GM12878 (cell line): ENCODE results near the gene RNF220. TPM values are rescaled to one million over a fixed set of nuclear protein-coding genes. Genes with fewer than 3 reads are reported as not detected.

Experiments
- ATAC-seq: fragments of 200-7000 bp; cut with Tn5 transposase; 3 replicates; pipeline ENCODE4 v1.9.1; 2020; ENCODE audit warnings: mild to moderate bottlenecking, moderate library complexity
- BruUV-seq: library from RNA; stranded (reverse); fragments of 400-500 nt; replicated peaks from 2 replicates; lab custom pipeline; 2021; lab: Mats Ljungman, UMichigan
- CTCF ChIA-PET: fragments of 300-600 bp; sonication (Branson Sonifier 250); formaldehyde crosslinking; extraction: SDS; loops from one replicate; lab custom pipeline; 2021; ENCODE audit warnings: inconsistent platforms; lab: Yijun Ruan, JAX
- POLR2A ChIA-PET: fragments of 350-600 bp; formaldehyde crosslinking; extraction: SDS; loops from one replicate; lab custom pipeline; 2021; ENCODE audit warnings: inconsistent platforms; lab: Charles Lee
- RAD21 ChIA-PET: fragments of 300-600 bp; sonication (Branson Sonifier 250); formaldehyde crosslinking; loops from one replicate; lab custom pipeline; 2023; ENCODE audit warnings: antibody characterized with exemption; ENCODE audit not compliant: unreplicated experiment; lab: Charles Lee
- SMC1A ChIA-PET: fragments of 300-600 bp; sonication (Branson Sonifier 250); formaldehyde crosslinking; loops from one replicate; lab custom pipeline; 2023; ENCODE audit not compliant: unreplicated experiment, uncharacterized antibody; lab: Charles Lee
- DNase-seq: peaks from one replicate; pipeline ENCODE4 v3.0.0-alpha.2; 2011; ENCODE audit warnings: low read depth, low spot score
- FAIRE-seq: peaks from 3 replicates; lab custom pipeline; 2011; peaks lifted over from hg19 to GRCh38; lab: Jason Lieb, UNC
- H2AFZ ChIP-seq: 2 replicates; pipeline ENCODE4 v1.6.0; 2011; ENCODE audit warnings: low read depth, low read length, control low read depth; ENCODE audit not compliant: control insufficient read depth
- H3K27ac ChIP-seq: 2 replicates; pipeline ENCODE4 v1.5.1; 2011; ENCODE audit warnings: control low read depth; ENCODE audit not compliant: control insufficient read depth, insufficient read depth
- H3K27me3 ChIP-seq, 2 experiments: replicated peaks in 1 of 2; 2 replicates each; pipeline versions ENCODE4 v1.6.0 to v1.6.1; 2011; ENCODE audit warnings: low read length in 1 of 2; ENCODE audit not compliant: control insufficient read depth in 2 of 2, insufficient read depth in 2 of 2
- H3K36me3 ChIP-seq, 2 experiments: 2 replicates each; pipeline ENCODE4 v1.5.1; 2011; ENCODE audit warnings: low read length in 1 of 2; ENCODE audit not compliant: control insufficient read depth in 2 of 2, insufficient read depth in 2 of 2
- H3K4me1 ChIP-seq: 2 replicates; pipeline ENCODE4 v1.6.1; 2011; ENCODE audit warnings: mild to moderate bottlenecking, low read length, moderate library complexity, mixed read lengths; ENCODE audit not compliant: control insufficient read depth, insufficient read depth
- H3K4me2 ChIP-seq: 2 replicates; pipeline ENCODE4 v1.6.0; 2011; ENCODE audit warnings: control low read depth; ENCODE audit not compliant: control insufficient read depth, insufficient read depth
- H3K4me3 ChIP-seq: fragments of 200-600 bp; sonication (generic); 2 replicates; pipeline ENCODE4 v1.5.1; 2016
- H3K79me2 ChIP-seq: 2 replicates; pipeline ENCODE4 v1.6.0; 2011; ENCODE audit warnings: low read length; ENCODE audit not compliant: control insufficient read depth, insufficient read depth
- H3K9ac ChIP-seq: 2 replicates; pipeline ENCODE4 v1.8.0; 2011; ENCODE audit warnings: low read length, control low read depth, mixed read lengths; ENCODE audit not compliant: control insufficient read depth, insufficient read depth
- H3K9me3 ChIP-seq: replicated peaks from 3 replicates; pipeline ENCODE4 v1.5.1; 2011; ENCODE audit warnings: mild to moderate bottlenecking, low read length; ENCODE audit not compliant: control insufficient read depth, insufficient read depth
- H4K20me1 ChIP-seq: 2 replicates; pipeline ENCODE4 v1.6.0; 2011; ENCODE audit not compliant: control insufficient read depth, insufficient read depth
- CTCF ChIP-seq, 3 experiments: IDR thresholded peaks in 2 of 3; conservative IDR thresholded peaks in 1 of 3; 2 replicates each; pipeline ENCODE4 v1.5.1; 2011; ENCODE audit warnings: low read depth in 3 of 3, low read length in 3 of 3, mild to moderate bottlenecking in 3 of 3, control low read depth in 2 of 3, moderate library complexity in 2 of 3, inconsistent platforms in 1 of 3, mixed read lengths in 1 of 3; ENCODE audit not compliant: control insufficient read depth in 2 of 3, insufficient read depth in 1 of 3; ENCODE audit errors: extremely low read depth in 1 of 3
- RB1 ChIP-seq: fragments of 450-650 bp; formaldehyde crosslinking; IDR thresholded peaks from 2 replicates; pipeline ENCODE4 v1.6.1; 2017; ENCODE audit warnings: mild to moderate bottlenecking, borderline replicate concordance
- SKIL ChIP-seq: fragments of 450-650 bp; IDR thresholded peaks from 2 replicates; pipeline ENCODE4 v1.6.1; 2017; ENCODE audit warnings: mild to moderate bottlenecking, low read depth, inconsistent platforms; ENCODE audit not compliant: poor library complexity, severe bottlenecking
- TAF1 ChIP-seq: IDR thresholded peaks from 2 replicates; pipeline ENCODE4 v1.6.1; 2011; ENCODE audit warnings: mild to moderate bottlenecking, low read depth, low read length, borderline replicate concordance
- YY1 ChIP-seq: IDR thresholded peaks from 2 replicates; pipeline ENCODE4 v1.6.1; 2011; ENCODE audit warnings: low read depth, mild to moderate bottlenecking, low read length
- WGBS: methylation state at CpG from one replicate; pipeline ENCODE4 v1.1.6; 2016; ENCODE audit warnings: low lambda C conversion rate; ENCODE audit not compliant: insufficient replicate concordance, insufficient coverage; ENCODE audit errors: missing lambda C conversion rate; 5-methylcytosine and 5-hydroxymethylcytosine counted together
- in situ Hi-C: fragments of 300-500 bp; cut with MboI; formaldehyde crosslinking; loops from 9 replicates; pipeline ENCODE4 v1.14.3; 2018; ENCODE audit warnings: mixed read lengths
- intact Hi-C: fragments of 100-400 bp; cut with micrococcal nuclease; formaldehyde crosslinking; loops from one replicate; pipeline ENCODE4 v1.14.2; 2022; ENCODE audit not compliant: unreplicated experiment
- polyA plus RNA-seq, 11 experiments: library from polyadenylated mRNA; depleted of rRNA in 4 of 11; unstranded in 6 of 11; stranded (reverse) in 5 of 11; fragments of >200 nt; fragmentation: Nextera tagmentation in 4 of 11; fragmentation: Illumina TruSeq in 1 of 11; extraction: Ambion mirVana in 4 of 11; extraction: Trizol in 1 of 11; gene quantifications; 1 replicate in 1 of 11; 2 replicates in 10 of 11; pipeline versions ENCODE4 v1.2.1 to v1.2.3, GENCODE V29; 2011 to 2016; ENCODE audit warnings: inconsistent platforms in 2 of 11, missing spikeins in 2 of 11, low read depth in 1 of 11
- total RNA-seq, 4 experiments: library from RNA; depleted of rRNA in 3 of 4; stranded (reverse); fragments of >200 nt in 3 of 4; fragmentation: Illumina TruSeq in 1 of 4; extraction: Trizol in 1 of 4; gene quantifications; 2 replicates each; pipeline versions ENCODE4 v1.2.1 to v1.2.3, GENCODE V29; 2013 to 2021

Gene RNF220
- total and polyA plus RNA-seq, 10 of the 15 experiments (the other 5 are each of a cell fraction or from before 2014, with no cell fraction given), result 4.6 to 84.1 (median 53.7) TPM

GRCh38 chr1:44359234-44359935 lies 45.7 kb upstream of the RNF220 start:
- ATAC-seq (no peak), FAIRE-seq (no peak), DNase-seq (no peak)
- no peaks in the 10 kb centered on the region for H4K20me1 ChIP-seq
- no peak overlapping the region for H3K4me3 ChIP-seq
- no peak for TF ChIP-seq RB1
- no peak for TF ChIP-seq YY1
- TF ChIP-seq TAF1, result no peak
- POLR2A ChIA-PET, result interaction anchor here (0.7 kb wide), 1 partner anchor 359 kb away, joined by 6 read pairs; no protein-coding TSS in a partner anchor
- H3K79me2 ChIP-seq, result peaks cover 6% of the 10 kb centered on the region
- H3K36me3 ChIP-seq, result no peaks in the 10 kb centered on the region
- no peak overlapping the region for H3K27ac ChIP-seq
- WGBS, result 66% methylated on average over 6 of the region's 6 CpGs
- SMC1A ChIA-PET, result no interaction called here
- RAD21 ChIA-PET, result no interaction called here
- H3K4me2 ChIP-seq, result no peak overlapping the region
- in situ Hi-C loops (no loop called here), intact Hi-C loops (no loop called here)
- no peaks in the 10 kb centered on the region for H3K27me3 ChIP-seq
- H2AFZ ChIP-seq, result no peak overlapping the region
- no peak overlapping the region for H3K9ac ChIP-seq
- CTCF ChIA-PET, result interaction anchor here (1.1 to 1.8 kb wide), 2 partner anchors 19 to 142 kb away, joined by 3 to 7 read pairs; no protein-coding TSS in a partner anchor
- no peaks in the 10 kb centered on the region for H3K9me3 ChIP-seq
- peaks cover 6% of the 10 kb centered on the region for H3K4me1 ChIP-seq
- BruUV-seq, result no TSS peak

- ChIA-PET SMC1A (no interaction called here), POLR2A (no interaction called here), RAD21 (no interaction called here), CTCF (interaction anchor here (0.6 kb wide), 1 partner anchor 123 kb away, joined by 3 read pairs; no protein-coding TSS in a partner anchor)
- H4K20me1 ChIP-seq, result no peaks in the 10 kb centered on the region
- no peak overlapping the region for H3K27ac ChIP-seq
- H3K9me3 ChIP-seq, result no peaks in the 10 kb centered on the region
- no peaks in the 10 kb centered on the region; a peak in 1 of 4 replicates for H3K27me3 ChIP-seq
- H3K36me3 ChIP-seq, result no peaks in the 10 kb centered on the region
- ATAC-seq (no peak), FAIRE-seq (no peak), DNase-seq (no peak)
- no peaks in the 10 kb centered on the region for H3K79me2 ChIP-seq
- H3K4me2 ChIP-seq, result no peak overlapping the region
- BruUV-seq, result no TSS peak
- in situ Hi-C loops, result no loop called here
- H2AFZ ChIP-seq, result no peak overlapping the region
- no peak overlapping the region for H3K9ac ChIP-seq
- peaks cover 4% of the 10 kb centered on the region; the same call in 1 of the 2 replicates for H3K4me1 ChIP-seq
- intact Hi-C loops, result no loop called here
- TF ChIP-seq CTCF (IDR thresholded peaks at IDR 0.05 in 2 of 3, conservative IDR thresholded peaks at IDR 0.05 in 1 of 3; ENCODE audit: control insufficient read depth in 2 of 3, extremely low read depth in 1 of 3, insufficient read depth in 1 of 3, low read depth in 3 of 3, low read length in 3 of 3), result 0 out of 6 replicates have a peak, but pooled peaks of 1 of the 3 experiments have one; percentile 1
- TF ChIP-seq SKIL, result no peak
- TF ChIP-seq, all 136 proteins: peak for 1
- H3K4me3 ChIP-seq, result no peak overlapping the region
- 66% methylated on average over 4 of the region's 4 CpGs for WGBS
Measured at GRCh38 chr1:44361478-44361877, 43.6 kb upstream of the RNF220 start.
